WTC11 (cell line): ENCODE measurements around the gene KAZN. TPM values are rescaled to one million over a fixed set of nuclear protein-coding genes. Genes with fewer than 3 reads are reported as not detected.

Source experiments
- ATAC-seq: fragments of 200-7000 bp; cut with Tn5 transposase; 2 replicates; pipeline ENCODE4 v1.10.0; 2021; ENCODE audit warnings: mild to moderate bottlenecking, moderate library complexity
- CTCF ChIA-PET: fragments of 300-600 bp; sonication (Branson Sonifier 250); formaldehyde crosslinking; loops from one replicate; lab custom pipeline; 2021; ENCODE audit warnings: antibody characterized with exemption; lab: Charles Lee
- POLR2A ChIA-PET: fragments of 350-600 bp; sonication (Branson Sonifier 250); formaldehyde crosslinking; loops from one replicate; lab custom pipeline; 2021; ENCODE audit warnings: antibody characterized with exemption; lab: Charles Lee
- DNase-seq: peaks from one replicate; pipeline ENCODE4 v3.0.0; 2021; ENCODE audit warnings: low spot score
- H3K27ac Mint-ChIP-seq: 2 replicates; pipeline ENCODE4 v1.8.0; 2021; ENCODE audit warnings: mixed read lengths
- H3K27me3 Mint-ChIP-seq: 2 replicates; pipeline ENCODE4 v1.8.0; 2021; ENCODE audit warnings: low read depth, mild to moderate bottlenecking, moderate library complexity, mixed read lengths
- H3K36me3 Mint-ChIP-seq: 2 replicates; pipeline ENCODE4 v1.8.0; 2021; ENCODE audit warnings: mixed read lengths
- H3K4me1 Mint-ChIP-seq: 2 replicates; pipeline ENCODE4 v1.8.0; 2022; ENCODE audit warnings: mixed read lengths
- H3K4me3 Mint-ChIP-seq: 2 replicates; pipeline ENCODE4 v1.8.0; 2021; ENCODE audit warnings: mild to moderate bottlenecking, moderate library complexity, mixed read lengths
- H3K9me3 Mint-ChIP-seq: 2 replicates; pipeline ENCODE4 v1.8.0; 2021; ENCODE audit warnings: mixed read lengths
- ATF6 ChIP-seq: sonication (generic); formaldehyde crosslinking; IDR thresholded peaks from 2 replicates; pipeline ENCODE4 v1.8.1; 2023; ENCODE audit warnings: mild to moderate bottlenecking, missing genetic modification reagents
- CDX4 ChIP-seq: fragments of 250-450 bp; sonication (Bioruptor Pico); IDR thresholded peaks from 2 replicates; pipeline ENCODE4 v1.9.0; 2021; ENCODE audit warnings: moderate library complexity, mild to moderate bottlenecking, inconsistent platforms, borderline replicate concordance
- CTCF ChIP-seq: fragments of 200-600 bp; IDR thresholded peaks from 2 replicates; pipeline ENCODE4 v1.8.0; 2022; ENCODE audit warnings: antibody characterized with exemption
- E2F1 ChIP-seq: sonication (generic); formaldehyde crosslinking; IDR thresholded peaks from 2 replicates; pipeline ENCODE4 v1.8.0; 2022; ENCODE audit warnings: mild to moderate bottlenecking, missing genetic modification reagents
- EMX1 ChIP-seq: fragments of 250-450 bp; sonication (Bioruptor Pico); IDR thresholded peaks from 2 replicates; pipeline ENCODE4 v1.8.0; 2021; ENCODE audit warnings: mild to moderate bottlenecking
- FOXJ3 ChIP-seq: sonication (generic); formaldehyde crosslinking; IDR thresholded peaks from 2 replicates; pipeline ENCODE4 v1.9.0; 2021; ENCODE audit warnings: missing genetic modification reagents, mild to moderate bottlenecking, borderline replicate concordance
- FOXP4 ChIP-seq: sonication (generic); formaldehyde crosslinking; IDR thresholded peaks from 2 replicates; pipeline ENCODE4 v1.8.0; 2022; ENCODE audit warnings: mild to moderate bottlenecking, missing genetic modification reagents
- HMGXB4 ChIP-seq: sonication (generic); formaldehyde crosslinking; IDR thresholded peaks from 2 replicates; pipeline ENCODE4 v1.8.1; 2023; ENCODE audit warnings: mild to moderate bottlenecking, moderate library complexity, missing genetic modification reagents
- JAZF1 ChIP-seq: fragments of 250-450 bp; sonication (Bioruptor Pico); IDR thresholded peaks from 2 replicates; pipeline ENCODE4 v1.9.0; 2021; ENCODE audit warnings: moderate library complexity, mild to moderate bottlenecking, inconsistent platforms
- NFATC4 ChIP-seq: fragments of 250-450 bp; sonication (Bioruptor Pico); IDR thresholded peaks from 2 replicates; pipeline ENCODE4 v1.9.0; 2021; ENCODE audit warnings: mild to moderate bottlenecking
- RORB ChIP-seq: fragments of 250-450 bp; sonication (Bioruptor Pico); IDR thresholded peaks from 2 replicates; pipeline ENCODE4 v1.9.0; 2021; ENCODE audit warnings: mild to moderate bottlenecking
- SMAD3 ChIP-seq: sonication (generic); formaldehyde crosslinking; IDR thresholded peaks from 2 replicates; pipeline ENCODE4 v1.8.0; 2022; ENCODE audit warnings: missing genetic modification reagents, mild to moderate bottlenecking, borderline replicate concordance
- TEAD1 ChIP-seq: sonication (generic); formaldehyde crosslinking; IDR thresholded peaks from 2 replicates; pipeline ENCODE4 v1.8.0; 2022; ENCODE audit warnings: mild to moderate bottlenecking, missing genetic modification reagents
- TEAD4 ChIP-seq: sonication (generic); formaldehyde crosslinking; IDR thresholded peaks from 2 replicates; pipeline ENCODE4 v1.8.0; 2022; ENCODE audit warnings: mild to moderate bottlenecking, missing genetic modification reagents
- TP53 ChIP-seq: sonication (generic); formaldehyde crosslinking; IDR thresholded peaks from 2 replicates; pipeline ENCODE4 v1.8.1; 2023; ENCODE audit warnings: mild to moderate bottlenecking, missing genetic modification reagents
- ZMAT4 ChIP-seq: fragments of 250-450 bp; sonication (Bioruptor Pico); IDR thresholded peaks from 2 replicates; pipeline ENCODE4 v1.9.0; 2021; ENCODE audit warnings: mild to moderate bottlenecking
- ZNF121 ChIP-seq: sonication (generic); formaldehyde crosslinking; IDR thresholded peaks from 2 replicates; pipeline ENCODE4 v1.8.0; 2023; ENCODE audit warnings: missing genetic modification reagents
- ZNF232 ChIP-seq: sonication (generic); formaldehyde crosslinking; IDR thresholded peaks from 2 replicates; pipeline ENCODE4 v1.8.0; 2022; ENCODE audit warnings: mild to moderate bottlenecking, missing genetic modification reagents
- ZNF512 ChIP-seq: sonication (generic); formaldehyde crosslinking; IDR thresholded peaks from 2 replicates; pipeline ENCODE4 v1.8.1; 2022; ENCODE audit warnings: missing genetic modification reagents, borderline replicate concordance
- total RNA-seq: library from RNA; stranded (reverse); gene quantifications from 3 replicates; pipeline ENCODE4 v1.2.3, GENCODE V29; 2021

KAZN gene
- total RNA-seq, 1 experiment from 2014 or later, result 19.9 TPM

GRCh38 chr1:14663773-14664172 is 65.3 kb downstream of the KAZN start:
- Mint-ChIP-seq H3K4me3 (no peak overlapping the region), H3K27ac (no peak overlapping the region), H3K36me3 (peaks cover 11% of the 10 kb centered on the region), H3K4me1 (peaks cover 33% of the 10 kb centered on the region), H3K27me3 (no peaks in the 10 kb centered on the region), H3K9me3 (peaks cover 7% of the 10 kb centered on the region)
- POLR2A ChIA-PET, result no interaction called here
- CTCF ChIA-PET, result no interaction called here
- TF ChIP-seq SMAD3 (CRISPR knock-in tag) (no peak), ZMAT4 (CRISPR knock-in tag) (no peak), RORB (no peak), JAZF1 (no peak), FOXJ3 (CRISPR knock-in tag) (no peak), TP53 (CRISPR knock-in tag) (no peak), FOXP4 (CRISPR knock-in tag) (no peak), ZNF512 (no peak), NFATC4 (CRISPR knock-in tag) (no peak), EMX1 (CRISPR knock-in tag) (no peak), ZNF121 (CRISPR knock-in tag) (no peak), ATF6 (no peak), CDX4 (CRISPR knock-in tag) (no peak), TEAD4 (no peak), E2F1 (CRISPR knock-in tag) (no peak), TEAD1 (CRISPR knock-in tag) (no peak), ZNF232 (no peak), CTCF (no peak), HMGXB4 (CRISPR knock-in tag) (no peak)
- no peak for DNase-seq
- no peak for ATAC-seq
